H1 (cell line): ENCODE results near the gene NRBF2. TPM values are rescaled to one million over a fixed set of nuclear protein-coding genes. Genes with fewer than 3 reads are reported as not detected.

Experiments used
- CTCF ChIA-PET: fragments of 300-600 bp; sonication (Branson Sonifier 250); formaldehyde crosslinking; loops from one replicate; lab custom pipeline; 2021; ENCODE audit not compliant: partially characterized antibody; lab: Charles Lee
- POLR2A ChIA-PET: fragments of 300-600 bp; sonication (Branson Sonifier 250); formaldehyde crosslinking; loops from one replicate; lab custom pipeline; 2021; ENCODE audit warnings: inconsistent platforms; ENCODE audit not compliant: partially characterized antibody; lab: Charles Lee
- DNase-seq, 2 experiments: peaks; one replicate each; pipeline versions ENCODE4 v3.0.0 to v3.0.0-alpha.2; 2010 to 2022; ENCODE audit warnings: low spot score in 2 of 2, low read depth in 1 of 2, mixed read lengths in 1 of 2
- FAIRE-seq: peaks from 2 replicates; lab custom pipeline; 2011; peaks lifted over from hg19 to GRCh38; lab: Jason Lieb, UNC
- H2AFZ ChIP-seq: 2 replicates; pipeline ENCODE4 v1.8.1; 2012; ENCODE audit warnings: low read length, inconsistent platforms
- H2AK5ac ChIP-seq: 2 replicates; pipeline ENCODE4 v1.6.1; 2013; ENCODE audit warnings: low read depth, low read length
- H2BK120ac ChIP-seq: replicated peaks from 2 replicates; pipeline ENCODE3; 2013; ENCODE audit warnings: low read depth, low read length, inconsistent platforms
- H2BK12ac ChIP-seq: 2 replicates; pipeline ENCODE4 v1.6.1; 2013; ENCODE audit warnings: low read depth, low read length
- H2BK15ac ChIP-seq: 2 replicates; pipeline ENCODE4 v1.6.1; 2013; ENCODE audit warnings: low read length
- H2BK20ac ChIP-seq: 2 replicates; pipeline ENCODE4 v1.6.1; 2013; ENCODE audit warnings: low read length
- H2BK5ac ChIP-seq: 2 replicates; pipeline ENCODE4 v1.6.1; 2013; ENCODE audit warnings: low read depth, low read length
- H3K14ac ChIP-seq: 2 replicates; pipeline ENCODE4 v1.6.1; 2013; ENCODE audit warnings: inconsistent platforms; ENCODE audit not compliant: insufficient read length
- H3K18ac ChIP-seq: 2 replicates; pipeline ENCODE4 v1.6.1; 2013; ENCODE audit warnings: low read length; ENCODE audit errors: extremely low read depth
- H3K23ac ChIP-seq: 2 replicates; pipeline ENCODE4 v1.6.1; 2013; ENCODE audit warnings: inconsistent platforms; ENCODE audit not compliant: insufficient read length
- H3K23me2 ChIP-seq: 2 replicates; pipeline ENCODE4 v1.6.1; 2013; ENCODE audit warnings: low read depth, low read length
- H3K27ac ChIP-seq: 2 replicates; pipeline ENCODE4 v1.6.1; 2011; ENCODE audit warnings: low read depth, low read length, inconsistent platforms
- H3K27me3 ChIP-seq, 4 experiments: replicated peaks in 1 of 4; 1 replicate in 1 of 4; 2 replicates in 3 of 4; pipeline versions ENCODE4 v1.6.1 to v1.8.1; 2011 to 2013; ENCODE audit warnings: low read length in 3 of 4, mild to moderate bottlenecking in 3 of 4, inconsistent platforms in 2 of 4, mixed read lengths in 2 of 4, moderate library complexity in 1 of 4; ENCODE audit not compliant: control insufficient read depth in 3 of 4, insufficient read depth in 3 of 4; ENCODE audit errors: extremely low read depth in 1 of 4
- H3K36me3 ChIP-seq, 4 experiments: 2 replicates each; pipeline versions ENCODE4 v1.6.1 to v1.8.1; 2011 to 2013; ENCODE audit warnings: mild to moderate bottlenecking in 4 of 4, low read length in 3 of 4, moderate library complexity in 2 of 4, control low read depth in 1 of 4, inconsistent platforms in 1 of 4; ENCODE audit not compliant: insufficient read depth in 4 of 4, control insufficient read depth in 2 of 4
- H3K4ac ChIP-seq: replicated peaks from 2 replicates; pipeline ENCODE3; 2013; ENCODE audit warnings: low read length, low read depth, mixed read lengths, inconsistent platforms; ENCODE audit not compliant: insufficient read length
- H3K4me1 ChIP-seq, 4 experiments: replicated peaks in 1 of 4; 1 replicate in 1 of 4; 2 replicates in 3 of 4; pipeline versions ENCODE4 v1.6.1 to v1.8.1; 2011 to 2013; ENCODE audit warnings: low read length in 3 of 4, inconsistent platforms in 2 of 4, mixed read lengths in 1 of 4; ENCODE audit not compliant: insufficient read depth in 4 of 4, control insufficient read depth in 3 of 4
- H3K4me2 ChIP-seq, 2 experiments: 2 replicates each; pipeline versions ENCODE4 v1.6.1 to v1.8.1; 2011 to 2013; ENCODE audit warnings: low read depth in 2 of 2, low read length in 2 of 2, control low read depth in 1 of 2, inconsistent platforms in 1 of 2, mild to moderate bottlenecking in 1 of 2; ENCODE audit not compliant: insufficient read depth in 1 of 2
- H3K4me3 ChIP-seq, 4 experiments: fragments of 200-600, 300-600 bp in 1 of 4; sonication (generic), shearing (Covaris generic), sonication (Bioruptor Twin) in 1 of 4; 2 replicates each; pipeline versions ENCODE4 v1.5.1 to v1.8.1; 2011 to 2016; ENCODE audit warnings: low read length in 4 of 4, low read depth in 3 of 4, control low read depth in 2 of 4, inconsistent platforms in 2 of 4, mild to moderate bottlenecking in 2 of 4, mixed read lengths in 1 of 4, moderate library complexity in 1 of 4; ENCODE audit not compliant: insufficient read depth in 2 of 4; ENCODE audit errors: extremely low read depth in 1 of 4
- H3K56ac ChIP-seq: replicated peaks from 2 replicates; pipeline ENCODE3; 2013; ENCODE audit warnings: low read depth, mild to moderate bottlenecking, mixed read lengths, low read length, inconsistent platforms; ENCODE audit not compliant: insufficient read length
- H3K79me1 ChIP-seq: 2 replicates; pipeline ENCODE4 v1.6.1; 2013; ENCODE audit warnings: low read depth, low read length, control low read depth
- H3K79me2 ChIP-seq, 2 experiments: 2 replicates each; pipeline versions ENCODE4 v1.6.1 to v1.8.1; 2012 to 2013; ENCODE audit warnings: low read length in 2 of 2, mild to moderate bottlenecking in 2 of 2, inconsistent platforms in 1 of 2; ENCODE audit not compliant: insufficient read depth in 2 of 2, control insufficient read depth in 1 of 2
- H3K9ac ChIP-seq, 4 experiments: replicated peaks in 1 of 4; 1 replicate in 1 of 4; 2 replicates in 3 of 4; pipeline versions ENCODE4 v1.6.1 to v1.8.1; 2011 to 2013; ENCODE audit warnings: low read depth in 3 of 4, low read length in 3 of 4, control low read depth in 2 of 4, mild to moderate bottlenecking in 2 of 4, moderate library complexity in 2 of 4, inconsistent platforms in 1 of 4; ENCODE audit errors: extremely low read depth in 1 of 4
- H3K9me3 ChIP-seq, 2 experiments: 2 replicates each; pipeline versions ENCODE4 v1.6.1 to v1.8.1; 2012 to 2013; ENCODE audit warnings: mild to moderate bottlenecking in 2 of 2, moderate library complexity in 2 of 2, control low read depth in 1 of 2, inconsistent platforms in 1 of 2, low read depth in 1 of 2, low read length in 1 of 2, mixed read lengths in 1 of 2; ENCODE audit not compliant: insufficient read depth in 2 of 2
- H4K20me1 ChIP-seq, 2 experiments: replicated peaks in 1 of 2; 2 replicates each; pipeline versions ENCODE3 to v1.8.1; 2011 to 2013; ENCODE audit warnings: inconsistent platforms in 2 of 2, low read length in 2 of 2, mild to moderate bottlenecking in 1 of 2; ENCODE audit not compliant: insufficient read depth in 2 of 2, control insufficient read depth in 1 of 2
- H4K5ac ChIP-seq: 2 replicates; pipeline ENCODE4 v1.6.1; 2013; ENCODE audit warnings: low read length, low read depth, mixed read lengths, inconsistent platforms; ENCODE audit not compliant: insufficient read length
- H4K8ac ChIP-seq: 2 replicates; pipeline ENCODE4 v1.8.0; 2013; ENCODE audit warnings: mild to moderate bottlenecking, moderate library complexity, low read length, inconsistent platforms; ENCODE audit not compliant: insufficient read depth; ENCODE audit errors: extremely low read depth
- H4K91ac ChIP-seq: replicated peaks from 2 replicates; pipeline ENCODE3; 2013; ENCODE audit warnings: low read length, mixed read lengths, inconsistent platforms; ENCODE audit not compliant: insufficient read length
- TEAD4 ChIP-seq: IDR thresholded peaks from 2 replicates; pipeline ENCODE4 v1.6.1; 2012; ENCODE audit warnings: low read depth, low read length, inconsistent platforms, mixed read lengths
- WGBS, 2 experiments: shearing (Covaris generic) in 1 of 2; methylation state at CpG; one replicate each; pipeline versions ENCODE4 v1.1.6 to v1.1.7; 2013 to 2015; ENCODE audit warnings: low lambda C conversion rate in 2 of 2, mixed read lengths in 2 of 2, inconsistent platforms in 1 of 2, low coverage in 1 of 2, missing lambda C conversion rate in 1 of 2; ENCODE audit not compliant: insufficient replicate concordance in 2 of 2, insufficient coverage in 1 of 2, insufficient read length in 1 of 2; ENCODE audit errors: extremely low coverage in 1 of 2, missing lambda C conversion rate in 1 of 2; 5-methylcytosine and 5-hydroxymethylcytosine counted together
- polyA plus RNA-seq, 7 experiments: library from polyadenylated mRNA; depleted of rRNA in 3 of 7; stranded (reverse) in 5 of 7; unstranded in 2 of 7; fragments of >200 nt in 5 of 7; fragments of 200-250 nt in 2 of 7; gene quantifications; 1 replicate in 5 of 7; 2 replicates in 1 of 7; 4 replicates in 1 of 7; pipeline versions ENCODE4 v1.2.1 to v1.2.3, GENCODE V29; 2011 to 2013; ENCODE audit warnings: missing spikeins in 2 of 7, mixed read lengths in 2 of 7
- total RNA-seq: library from RNA; stranded (reverse); fragmentation: NEBNext Ultra II Directional; extraction: Animal tissue kit (Norgen Biotek cat#: 25700); gene quantifications from 2 replicates; pipeline ENCODE4 v1.2.1, GENCODE V29; 2021

NRBF2 gene
- total and polyA plus RNA-seq, 2 of the 8 experiments (the other 6 are each of a cell fraction or from before 2014, with no cell fraction given): 11.0 to 29.9 TPM

- FAIRE-seq (no peak), DNase-seq (no peak)
- no peak overlapping the region for H3K14ac ChIP-seq
- H4K5ac ChIP-seq: no peak overlapping the region
- no peak overlapping the region for H3K18ac ChIP-seq
- no peaks in the 10 kb centered on the region for H3K23me2 ChIP-seq
- no peak overlapping the region for H3K27ac ChIP-seq
- H2AFZ ChIP-seq: no peak overlapping the region
- CTCF ChIA-PET: interaction anchor here (0.9 to 1.6 kb wide), 3 partner anchors 11 to 833 kb away, joined by 3 to 4 read pairs (median 3); partner anchors contain the start of gene NRBF2
- H3K79me2 ChIP-seq: peaks cover 8 to 90% of the 10 kb centered on the region in 2 experiments
- no peak overlapping the region for H4K91ac ChIP-seq
- no peak overlapping the region for H3K4ac ChIP-seq
- H2BK20ac ChIP-seq: no peak overlapping the region
- no peak overlapping the region for H3K4me2 ChIP-seq
- H2BK120ac ChIP-seq: no peak overlapping the region
- peaks cover 2 to 6% of the 10 kb centered on the region in 2 experiments for H4K20me1 ChIP-seq
- H3K36me3 ChIP-seq: peaks cover 0 to 7% (median 0%) of the 10 kb centered on the region in 4 experiments; a peak in 1 of 8 replicates
- H3K79me1 ChIP-seq: peaks cover 4% of the 10 kb centered on the region; the same call in 1 of the 2 replicates
- H3K9ac ChIP-seq: no peak overlapping the region
- H3K4me3 ChIP-seq: no peak overlapping the region
- H2BK12ac ChIP-seq: no peak overlapping the region
- H3K9me3 ChIP-seq: no peaks in the 10 kb centered on the region
- no peak overlapping the region for H2BK15ac ChIP-seq
- no peak overlapping the region for H3K23ac ChIP-seq
- POLR2A ChIA-PET: interaction anchor here (1.2 to 3.4 kb wide), 2 partner anchors 10 to 22 kb away, joined by 3 to 19 read pairs; partner anchors contain the start of gene NRBF2
- no peaks in the 10 kb centered on the region; a peak in 1 of 7 replicates for H3K4me1 ChIP-seq
- no peaks in the 10 kb centered on the region for H3K27me3 ChIP-seq
- no peak overlapping the region for H2BK5ac ChIP-seq
- WGBS, 2 experiments: 82% methylated on average over 5 of the region's 5 CpGs; no CpG with 5 or more reads in 1 of the 2 experiments
- H2AK5ac ChIP-seq: no peak overlapping the region
- no peak overlapping the region for H3K56ac ChIP-seq
- H4K8ac ChIP-seq: no peak overlapping the region
- TF ChIP-seq TEAD4: no peak
These were observed 10.9 kb downstream of the NRBF2 start for GRCh38 chr10:63143987-63144386.
